Loucy (cell line): ENCODE results near the gene SCAPER.

Source experiments
- EZH2phosphoT487 ChIP-seq: fragments of 200-600 bp; IDR thresholded peaks from 2 replicates; pipeline ENCODE4 v1.6.1; 2018; ENCODE audit warnings: antibody characterized with exemption, mild to moderate bottlenecking, moderate library complexity, borderline replicate concordance
- TF ChIP-seq, protein P1 (sequence below): fragments of 200-600 bp; sonication (generic); conservative IDR thresholded peaks from 2 replicates; pipeline ENCODE4 v1.5.1; 2014; ENCODE audit warnings: mild to moderate bottlenecking, antibody characterized with exemption, low read length

GRCh38 chr15:76384409-76384808 lies 520.7 kb downstream of the SCAPER start:
- TF ChIP-seq, protein P1, sequence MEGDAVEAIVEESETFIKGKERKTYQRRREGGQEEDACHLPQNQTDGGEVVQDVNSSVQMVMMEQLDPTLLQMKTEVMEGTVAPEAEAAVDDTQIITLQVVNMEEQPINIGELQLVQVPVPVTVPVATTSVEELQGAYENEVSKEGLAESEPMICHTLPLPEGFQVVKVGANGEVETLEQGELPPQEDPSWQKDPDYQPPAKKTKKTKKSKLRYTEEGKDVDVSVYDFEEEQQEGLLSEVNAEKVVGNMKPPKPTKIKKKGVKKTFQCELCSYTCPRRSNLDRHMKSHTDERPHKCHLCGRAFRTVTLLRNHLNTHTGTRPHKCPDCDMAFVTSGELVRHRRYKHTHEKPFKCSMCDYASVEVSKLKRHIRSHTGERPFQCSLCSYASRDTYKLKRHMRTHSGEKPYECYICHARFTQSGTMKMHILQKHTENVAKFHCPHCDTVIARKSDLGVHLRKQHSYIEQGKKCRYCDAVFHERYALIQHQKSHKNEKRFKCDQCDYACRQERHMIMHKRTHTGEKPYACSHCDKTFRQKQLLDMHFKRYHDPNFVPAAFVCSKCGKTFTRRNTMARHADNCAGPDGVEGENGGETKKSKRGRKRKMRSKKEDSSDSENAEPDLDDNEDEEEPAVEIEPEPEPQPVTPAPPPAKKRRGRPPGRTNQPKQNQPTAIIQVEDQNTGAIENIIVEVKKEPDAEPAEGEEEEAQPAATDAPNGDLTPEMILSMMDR: no peak
- TF ChIP-seq EZH2phosphoT487: no peak
